Uterus (tissue), 4 donors: ENCODE results near the gene FAM240A. TPM values are rescaled to one million over a fixed set of nuclear protein-coding genes. Genes with fewer than 3 reads are reported as not detected.

Experiments
- DNase-seq, 2 donors: peaks; one replicate each; pipeline ENCODE4 v3.0.0-alpha.2; 2019 to 2020
- H3K27ac ChIP-seq, 2 donors: fragments of 200-600 bp; sonication (generic); 1 replicate in 1 of 2; 2 replicates in 1 of 2; pipeline ENCODE4 v1.5.1; 2016 to 2018
- H3K27me3 ChIP-seq, 2 donors: fragments of 200-600 bp; sonication (generic); one replicate each; pipeline ENCODE4 v1.5.1; 2018 to 2019; ENCODE audit warnings: control low read depth in 1 of 2
- H3K36me3 ChIP-seq, 2 donors: fragments of 200-600 bp; sonication (generic); one replicate each; pipeline ENCODE4 v1.5.1; 2019; ENCODE audit warnings: control low read depth in 1 of 2
- H3K4me1 ChIP-seq, 2 donors: fragments of 200-600 bp; sonication (generic); one replicate each; pipeline ENCODE4 v1.5.1; 2018 to 2019; ENCODE audit warnings: control low read depth in 1 of 2
- H3K4me3 ChIP-seq, 2 donors: fragments of 200-600 bp; sonication (generic); 1 replicate in 1 of 2; 2 replicates in 1 of 2; pipeline ENCODE4 v1.5.1; 2018 to 2019; ENCODE audit warnings: mild to moderate bottlenecking in 1 of 2
- H3K9me3 ChIP-seq, 2 donors: fragments of 200-600 bp; sonication (generic); one replicate each; pipeline ENCODE4 v1.5.1; 2019; ENCODE audit warnings: control low read depth in 1 of 2
- CTCF ChIP-seq, 4 experiments: fragments of 200-600 bp in 2 of 4; fragments of 450-650 bp in 2 of 4; sonication (generic) in 2 of 4; IDR thresholded peaks; one replicate each; pipeline ENCODE4 v1.5.1; 2016 to 2019; ENCODE audit warnings: antibody characterized with exemption in 4 of 4, mild to moderate bottlenecking in 2 of 4, moderate library complexity in 1 of 4
- POLR2A ChIP-seq, 2 donors: fragments of 450-650 bp; IDR thresholded peaks; one replicate each; pipeline ENCODE4 v1.6.1; 2016; ENCODE audit warnings: antibody characterized with exemption in 2 of 2, mild to moderate bottlenecking in 1 of 2, moderate library complexity in 1 of 2
- intact Hi-C: fragments of 100-400 bp; cut with DNase I; formaldehyde crosslinking; loops from one replicate; pipeline ENCODE4 v1.15.1; 2023; ENCODE audit warnings: low total_unique reads
- total RNA-seq, 4 donors: library from RNA; depleted of rRNA in 3 of 4; stranded (reverse); fragments of >200 nt in 3 of 4; gene quantifications; one replicate each; pipeline versions ENCODE4 v1.1.0 to v1.2.4, GENCODE V29; 2014 to 2023
- donor health status: DM: yes; HTN: yes; CAD: no.

Gene FAM240A
- total RNA-seq, 4 donors from 2014 or later: not detected

GRCh38 chr3:46619845-46620778, 7.8 kb downstream of the FAM240A start:
- H3K27me3 ChIP-seq: peaks cover 0 to 3% of the 10 kb centered on the region in 2 donors
- no peaks in the 10 kb centered on the region for H3K9me3 ChIP-seq
- DNase-seq: no peak
- H3K4me1 ChIP-seq: no peaks in the 10 kb centered on the region
- H3K4me3 ChIP-seq: no peak overlapping the region
- H3K36me3 ChIP-seq: no peaks in the 10 kb centered on the region
- intact Hi-C loops: no loop called here
- H3K27ac ChIP-seq: no peak overlapping the region
- TF ChIP-seq CTCF (IDR thresholded peaks at IDR 0.05) (no peak), POLR2A (IDR thresholded peaks at IDR 0.05) (no peak)

GRCh38 chr3:46624533-46624932, 12.2 kb downstream of the FAM240A start:
- no peaks in the 10 kb centered on the region for H3K36me3 ChIP-seq
- peaks cover 0 to 3% of the 10 kb centered on the region in 2 donors for H3K27me3 ChIP-seq
- intact Hi-C loops: no loop called here
- no peaks in the 10 kb centered on the region for H3K9me3 ChIP-seq
- TF ChIP-seq POLR2A (IDR thresholded peaks at IDR 0.05): no peak
- no peak for TF ChIP-seq CTCF (IDR thresholded peaks at IDR 0.05)
- no peak overlapping the region for H3K4me3 ChIP-seq
- H3K27ac ChIP-seq: no peak overlapping the region
- H3K4me1 ChIP-seq: no peaks in the 10 kb centered on the region
- no peak for DNase-seq

GRCh38 chr3:46624975-46625490, 12.7 kb downstream of the FAM240A start:
- Histone ChIP-seq H3K9me3 (no peaks in the 10 kb centered on the region), H3K4me3 (no peak overlapping the region), H3K36me3 (no peaks in the 10 kb centered on the region), H3K27me3 (peaks cover 0 to 3% of the 10 kb centered on the region in 2 donors), H3K4me1 (no peaks in the 10 kb centered on the region), H3K27ac (no peak overlapping the region)
- intact Hi-C loops: no loop called here
- DNase-seq: no peak
- TF ChIP-seq POLR2A (IDR thresholded peaks at IDR 0.05) (no peak), CTCF (IDR thresholded peaks at IDR 0.05) (no peak)

GRCh38 chr3:46626039-46626438, 13.7 kb downstream of the FAM240A start:
- TF ChIP-seq POLR2A (IDR thresholded peaks at IDR 0.05): no peak
- TF ChIP-seq CTCF (IDR thresholded peaks at IDR 0.05): no peak
- H3K27me3 ChIP-seq: peaks cover 0 to 3% of the 10 kb centered on the region in 2 donors
- no peaks in the 10 kb centered on the region for H3K36me3 ChIP-seq
- no peaks in the 10 kb centered on the region for H3K4me1 ChIP-seq
- no peak overlapping the region for H3K4me3 ChIP-seq
- intact Hi-C loops: no loop called here
- no peak for DNase-seq
- no peaks in the 10 kb centered on the region for H3K9me3 ChIP-seq
- no peak overlapping the region for H3K27ac ChIP-seq

- no peaks in the 10 kb centered on the region for H3K9me3 ChIP-seq
- no peak for DNase-seq
- no peaks in the 10 kb centered on the region for H3K4me1 ChIP-seq
- H3K27ac ChIP-seq: no peak overlapping the region
- peaks cover 0 to 3% of the 10 kb centered on the region in 2 donors for H3K27me3 ChIP-seq
- H3K36me3 ChIP-seq: no peaks in the 10 kb centered on the region
- intact Hi-C loops: no loop called here
- H3K4me3 ChIP-seq: no peak overlapping the region
- TF ChIP-seq POLR2A (IDR thresholded peaks at IDR 0.05) (no peak), CTCF (IDR thresholded peaks at IDR 0.05) (no peak)
Measured at GRCh38 chr3:46627078-46627477, 14.8 kb downstream of the FAM240A start.
